GM21423 (cell line): Measurements from ENCODE around the gene SEPTIN8.
A peak's percentile ranks its signal among the peaks of the same experiment; 100 is the strongest.

Experiments
- ATAC-seq: cut with Tn5 transposase; IDR thresholded peaks from one replicate; pipeline ENCODE4 v1.9.1; 2021; ENCODE audit warnings: mild to moderate bottlenecking, moderate library complexity; ENCODE audit not compliant: unreplicated experiment

Gene SEPTIN8

DNA sequence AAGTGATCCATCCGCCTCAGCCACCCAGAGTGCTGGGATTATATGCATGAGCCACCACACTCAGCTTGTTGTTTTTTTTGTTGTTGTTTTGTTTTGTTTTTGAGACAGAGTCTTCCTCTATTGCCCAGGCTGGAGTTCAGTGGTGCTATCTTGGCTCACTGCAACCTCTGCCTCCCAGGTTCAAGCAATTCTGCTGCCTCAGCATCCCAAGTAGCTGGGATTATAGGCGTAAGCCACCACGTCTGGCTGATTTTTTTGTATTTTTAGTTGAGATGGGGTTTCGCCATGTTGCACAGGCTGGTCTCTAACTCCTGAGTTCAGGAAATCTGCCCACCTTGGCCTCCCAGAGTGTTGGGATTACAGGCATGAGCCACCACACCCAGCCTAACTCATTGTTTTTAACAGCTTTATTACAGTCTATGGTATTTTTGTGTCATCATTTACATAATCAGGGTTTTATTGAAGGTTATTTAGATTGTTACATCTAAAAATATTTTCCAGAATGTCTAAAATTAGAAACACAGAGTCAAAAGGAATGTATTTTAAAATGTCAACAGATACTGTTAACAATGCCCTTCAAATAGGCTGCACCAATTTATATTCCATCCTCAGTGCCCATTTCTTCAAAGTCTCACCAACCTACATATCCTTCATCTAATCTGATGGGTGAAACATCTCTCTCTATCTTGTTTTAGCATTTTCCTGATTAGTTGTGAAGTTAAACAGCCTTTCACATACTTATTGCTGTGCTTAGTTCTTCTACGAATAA lies 58.3 kb downstream of the SEPTIN8 start:
- ATAC-seq = no peak

DNA sequence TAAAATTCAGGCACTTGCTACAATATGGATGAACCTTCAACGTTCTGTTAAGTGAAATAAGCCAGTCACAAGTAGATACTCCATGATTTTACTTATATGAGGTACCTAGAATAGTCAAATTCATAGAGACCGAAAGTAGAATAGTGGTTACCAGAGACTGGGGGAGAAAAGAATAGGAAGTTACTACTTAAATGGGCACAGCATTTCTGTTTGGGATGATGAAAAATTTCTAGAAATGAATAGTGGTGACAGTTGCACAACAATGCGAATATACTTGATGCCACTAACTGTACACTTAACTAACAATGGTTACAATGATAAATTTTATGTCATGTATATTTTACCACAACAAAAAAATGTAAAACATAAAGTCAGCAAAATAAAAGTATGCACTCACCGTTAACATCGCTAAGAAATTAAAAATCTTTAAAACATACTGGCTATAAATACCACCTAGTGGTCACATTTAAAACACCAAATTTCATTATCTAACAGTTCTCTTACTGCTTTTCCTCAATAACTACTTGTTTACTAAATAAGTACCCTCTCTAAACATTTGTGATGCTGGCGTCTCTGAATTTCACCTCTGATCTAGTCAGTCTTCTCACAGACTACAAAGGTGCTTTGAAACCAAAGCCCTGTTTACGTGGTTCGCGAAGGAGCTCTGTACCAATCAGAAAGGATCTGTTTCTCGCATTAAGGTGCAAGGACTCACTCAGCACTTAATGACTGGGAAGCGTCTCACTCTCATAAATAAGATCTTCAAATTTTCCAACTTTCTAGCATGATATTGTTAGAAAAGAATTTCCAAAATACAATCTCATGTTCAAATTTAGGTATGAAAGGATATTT lies 62.4 kb downstream of the SEPTIN8 start:
- peak; percentile 46 for ATAC-seq

DNA sequence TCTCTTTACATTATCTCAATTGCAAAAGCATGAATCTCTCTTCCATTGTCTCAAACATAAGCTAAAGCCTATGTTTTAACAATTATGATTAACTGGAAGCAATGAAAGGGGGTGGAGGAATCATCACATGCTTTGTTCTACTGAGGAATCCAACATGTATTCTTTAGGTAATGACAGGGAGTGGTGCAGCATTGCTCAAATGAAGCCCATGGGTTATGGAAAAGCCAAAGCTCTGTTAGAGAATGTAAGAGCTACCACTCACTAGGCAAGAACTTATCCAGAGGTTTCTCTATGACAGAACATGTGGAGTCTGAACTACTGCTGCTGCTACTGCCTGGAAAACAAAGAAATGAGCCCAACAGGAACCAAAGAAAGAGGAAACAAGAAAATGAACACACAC lies 68.4 kb downstream of the SEPTIN8 start:
- no peak for ATAC-seq

GRCh38 chr5:132704875-132705274 lies 72.2 kb downstream of the SEPTIN8 start:
- ATAC-seq = no peak
